IMR-90 (cell line): Measurements from ENCODE around the gene FAM219A. TPM values are rescaled to one million over a fixed set of nuclear protein-coding genes. Genes with fewer than 3 reads are reported as not detected.

Experiments
- microRNA-seq, 2 experiments: library from miRNA; stranded (forward) in 1 of 2; unstranded in 1 of 2; fragments of 10-50 nt in 1 of 2; fragments of <30 nt in 1 of 2; gene quantifications in 1 of 2; microRNA quantifications in 1 of 2; one replicate each; pipeline versions ENCODE3 to v1.1.0; 2013 to 2020; ENCODE audit not compliant: insufficient read depth in 1 of 2, insufficient read length in 1 of 2, unreplicated experiment in 1 of 2
- polyA plus RNA-seq, 3 experiments: library from polyadenylated mRNA; depleted of rRNA; stranded (reverse); fragments of >200 nt; gene quantifications; 2 replicates each; pipeline ENCODE4 v1.2.3, GENCODE V29; 2012; ENCODE audit warnings: low replicate concordance in 1 of 3
- small RNA-seq, 5 experiments: library from RNA; depleted of rRNA; stranded (forward); fragments of <200 nt; gene quantifications; one replicate each; pipeline ENCODE3, GENCODE V24; 2012
- total RNA-seq: library from RNA; depleted of rRNA; stranded (reverse); fragments of >200 nt; gene quantifications from 2 replicates; pipeline ENCODE4 v1.2.3, GENCODE V29; 2012; rRNA removed

FAM219A gene
- total and polyA plus RNA-seq, 2 of the 4 experiments (the other 2 are of a cell fraction) = 4.8 to 20.8 TPM

Small RNA genes lying within 50 kb of the gene (microRNA-seq; reads per million reads assigned to microRNA genes)
- gene RF00019 (ENCODE audit: insufficient read depth, insufficient read length) (not detected), gene RN7SKP24 (ENCODE audit: insufficient read depth, insufficient read length) (not detected)

Small RNA genes lying within 50 kb of the gene (small RNA-seq; reads per million reads assigned to genes)
- gene RF00019 = 0 reads per million in 5 experiments
- gene RN7SKP24 = 0 reads per million in 5 experiments

Other genes with a start within 250 kb of the FAM219A start
- 2.5 and 3.0 TPM in 2 replicates for gene KIF24, start 129.3 kb downstream of the FAM219A start, total RNA-seq
- gene KIF24, start 129.3 kb downstream of the FAM219A start, polyA plus RNA-seq (2012; rRNA removed) = 1.1 and 1.4 TPM in 2 replicates
- gene NUDT2, start 129.0 kb downstream of the FAM219A start, total RNA-seq = 33.9 and 45.0 TPM in 2 replicates
- gene NUDT2, start 129.0 kb downstream of the FAM219A start, polyA plus RNA-seq (2012; rRNA removed) = 32.8 and 36.6 TPM in 2 replicates
- gene MYORG, start 81.7 kb downstream of the FAM219A start, total RNA-seq = 0.36 and 0.56 TPM in 2 replicates
- 0.60 TPM in 2 replicates for gene MYORG, start 81.7 kb downstream of the FAM219A start, polyA plus RNA-seq (2012; rRNA removed)
- not detected in 2 replicates for gene DNAI1, start 235 bp upstream of the FAM219A start, total RNA-seq
- not detected in 2 replicates for gene DNAI1, start 235 bp upstream of the FAM219A start, polyA plus RNA-seq (2012; rRNA removed)
- not detected in 2 replicates for gene ENHO, start 64.4 kb upstream of the FAM219A start, total RNA-seq
- gene ENHO, start 64.4 kb upstream of the FAM219A start, polyA plus RNA-seq (2012; rRNA removed) = 0.10 TPM in 1 of 2 replicates, not detected in the other
- not detected in 2 replicates for gene CNTFR, start 131.2 kb upstream of the FAM219A start, total RNA-seq
- gene CNTFR, start 131.2 kb upstream of the FAM219A start, polyA plus RNA-seq (2012; rRNA removed) = not detected in 2 replicates
- gene RPP25L, start 153.5 kb upstream of the FAM219A start, total RNA-seq = 13.3 and 20.4 TPM in 2 replicates
- gene RPP25L, start 153.5 kb upstream of the FAM219A start, polyA plus RNA-seq (2012; rRNA removed) = 26.3 and 27.6 TPM in 2 replicates
- 104 and 122 TPM in 2 replicates for gene DCTN3, start 161.9 kb upstream of the FAM219A start, total RNA-seq
- 183 and 186 TPM in 2 replicates for gene DCTN3, start 161.9 kb upstream of the FAM219A start, polyA plus RNA-seq (2012; rRNA removed)
- gene ARID3C, start 170.5 kb upstream of the FAM219A start, total RNA-seq = not detected in 2 replicates
- 0.07 TPM in 1 of 2 replicates, not detected in the other for gene ARID3C, start 170.5 kb upstream of the FAM219A start, polyA plus RNA-seq (2012; rRNA removed)
- 38.6 and 44.6 TPM in 2 replicates for gene SIGMAR1, start 179.2 kb upstream of the FAM219A start, total RNA-seq
- 88.9 and 93.1 TPM in 2 replicates for gene SIGMAR1, start 179.2 kb upstream of the FAM219A start, polyA plus RNA-seq (2012; rRNA removed)
- 12.5 and 15.8 TPM in 2 replicates for gene GALT, start 188.1 kb upstream of the FAM219A start, total RNA-seq
- gene GALT, start 188.1 kb upstream of the FAM219A start, polyA plus RNA-seq (2012; rRNA removed) = 34.6 and 36.6 TPM in 2 replicates
- gene IL11RA, start 193.6 kb upstream of the FAM219A start, total RNA-seq = 6.9 and 8.2 TPM in 2 replicates
- 15.9 and 19.2 TPM in 2 replicates for gene IL11RA, start 193.6 kb upstream of the FAM219A start, polyA plus RNA-seq (2012; rRNA removed)
- 0.18 TPM in 1 of 2 replicates, not detected in the other for gene CCL27, start 204.1 kb upstream of the FAM219A start, total RNA-seq
- 0.17 and 0.26 TPM in 2 replicates for gene CCL27, start 204.1 kb upstream of the FAM219A start, polyA plus RNA-seq (2012; rRNA removed)
- gene CCL19, start 232.7 kb upstream of the FAM219A start, total RNA-seq = not detected in 2 replicates
- not detected in 2 replicates for gene CCL19, start 232.7 kb upstream of the FAM219A start, polyA plus RNA-seq (2012; rRNA removed)